RWPE1 (cell line): ENCODE data around the gene VGLL2.

ENCODE experiments used
- CTCF ChIA-PET: fragments of 350-600 bp; sonication (Branson Sonifier 250); formaldehyde crosslinking; extraction: SDS; loops from one replicate; lab custom pipeline; 2021; lab: Yijun Ruan, JAX
- POLR2A ChIA-PET: fragments of 400-600 bp; formaldehyde crosslinking; extraction: SDS; loops from one replicate; lab custom pipeline; 2020; ENCODE audit warnings: antibody characterized with exemption; ENCODE audit not compliant: low non-redundant PET; lab: Yijun Ruan, JAX
- DNase-seq: peaks from one replicate; pipeline ENCODE4 v3.0.0; 2012; ENCODE audit warnings: low spot score
- H3K27ac ChIP-seq: fragments of 450-650 bp; 2 replicates; pipeline ENCODE4 v1.5.1; 2017
- TF ChIP-seq, protein P1 (sequence below): fragments of 450-650 bp; conservative IDR thresholded peaks from 2 replicates; pipeline ENCODE4 v1.5.1; 2017; ENCODE audit warnings: low read depth, mild to moderate bottlenecking

The VGLL2 gene

DNA sequence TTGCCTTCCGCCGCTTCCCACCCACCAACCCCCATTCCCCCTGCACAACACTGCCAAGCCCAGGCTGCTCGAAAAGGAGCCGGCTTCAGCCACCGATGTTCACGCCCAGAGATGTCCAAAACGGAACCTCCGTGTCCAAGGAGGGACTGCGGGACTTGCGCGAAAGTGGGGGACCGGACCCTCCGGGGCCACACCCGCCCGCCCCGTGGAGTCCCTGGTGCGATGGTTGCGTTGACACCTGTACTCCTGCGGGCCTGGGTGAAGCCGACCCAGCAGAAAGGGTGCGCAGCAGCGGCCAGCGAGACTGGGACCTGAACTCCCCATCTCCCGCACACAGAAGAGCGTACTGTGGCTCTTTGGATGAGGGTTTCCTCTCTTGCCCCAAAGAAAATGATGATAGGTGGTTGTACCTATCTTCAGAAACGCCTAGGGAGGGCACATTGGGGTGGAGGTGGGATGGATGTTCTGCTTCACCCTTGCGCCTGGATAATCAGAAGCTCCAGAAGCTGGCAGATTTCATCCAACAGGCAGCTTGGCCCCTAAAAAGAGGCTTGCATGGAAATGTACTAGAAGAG, 1.9 kb upstream of the VGLL2 start:
- DNase-seq = no peak
- TF ChIP-seq, protein P1, sequence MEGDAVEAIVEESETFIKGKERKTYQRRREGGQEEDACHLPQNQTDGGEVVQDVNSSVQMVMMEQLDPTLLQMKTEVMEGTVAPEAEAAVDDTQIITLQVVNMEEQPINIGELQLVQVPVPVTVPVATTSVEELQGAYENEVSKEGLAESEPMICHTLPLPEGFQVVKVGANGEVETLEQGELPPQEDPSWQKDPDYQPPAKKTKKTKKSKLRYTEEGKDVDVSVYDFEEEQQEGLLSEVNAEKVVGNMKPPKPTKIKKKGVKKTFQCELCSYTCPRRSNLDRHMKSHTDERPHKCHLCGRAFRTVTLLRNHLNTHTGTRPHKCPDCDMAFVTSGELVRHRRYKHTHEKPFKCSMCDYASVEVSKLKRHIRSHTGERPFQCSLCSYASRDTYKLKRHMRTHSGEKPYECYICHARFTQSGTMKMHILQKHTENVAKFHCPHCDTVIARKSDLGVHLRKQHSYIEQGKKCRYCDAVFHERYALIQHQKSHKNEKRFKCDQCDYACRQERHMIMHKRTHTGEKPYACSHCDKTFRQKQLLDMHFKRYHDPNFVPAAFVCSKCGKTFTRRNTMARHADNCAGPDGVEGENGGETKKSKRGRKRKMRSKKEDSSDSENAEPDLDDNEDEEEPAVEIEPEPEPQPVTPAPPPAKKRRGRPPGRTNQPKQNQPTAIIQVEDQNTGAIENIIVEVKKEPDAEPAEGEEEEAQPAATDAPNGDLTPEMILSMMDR = no peak
- ChIA-PET POLR2A (no interaction called here), CTCF (no interaction called here)
- H3K27ac ChIP-seq = no peak overlapping the region

DNA sequence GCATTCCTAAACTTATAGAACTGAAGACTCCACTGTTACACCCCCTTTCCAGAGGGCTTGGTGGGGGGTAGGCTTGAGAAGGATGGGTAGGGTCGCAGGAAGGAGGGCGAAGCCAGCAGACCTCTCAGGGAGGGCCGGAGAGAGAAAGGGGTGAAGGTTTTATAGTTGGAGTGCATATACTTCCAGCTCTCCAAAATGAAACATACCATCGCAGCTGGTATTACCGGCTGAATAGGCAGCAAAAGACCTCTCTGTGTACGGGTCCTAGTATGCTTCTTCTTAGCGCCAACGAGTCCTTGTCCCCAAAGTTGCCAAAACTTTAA, 1.0 kb upstream of the VGLL2 start:
- TF ChIP-seq, protein P1 = no peak
- CTCF ChIA-PET = no interaction called here
- no peak overlapping the region for H3K27ac ChIP-seq
- no peak for DNase-seq
- POLR2A ChIA-PET = no interaction called here

DNA sequence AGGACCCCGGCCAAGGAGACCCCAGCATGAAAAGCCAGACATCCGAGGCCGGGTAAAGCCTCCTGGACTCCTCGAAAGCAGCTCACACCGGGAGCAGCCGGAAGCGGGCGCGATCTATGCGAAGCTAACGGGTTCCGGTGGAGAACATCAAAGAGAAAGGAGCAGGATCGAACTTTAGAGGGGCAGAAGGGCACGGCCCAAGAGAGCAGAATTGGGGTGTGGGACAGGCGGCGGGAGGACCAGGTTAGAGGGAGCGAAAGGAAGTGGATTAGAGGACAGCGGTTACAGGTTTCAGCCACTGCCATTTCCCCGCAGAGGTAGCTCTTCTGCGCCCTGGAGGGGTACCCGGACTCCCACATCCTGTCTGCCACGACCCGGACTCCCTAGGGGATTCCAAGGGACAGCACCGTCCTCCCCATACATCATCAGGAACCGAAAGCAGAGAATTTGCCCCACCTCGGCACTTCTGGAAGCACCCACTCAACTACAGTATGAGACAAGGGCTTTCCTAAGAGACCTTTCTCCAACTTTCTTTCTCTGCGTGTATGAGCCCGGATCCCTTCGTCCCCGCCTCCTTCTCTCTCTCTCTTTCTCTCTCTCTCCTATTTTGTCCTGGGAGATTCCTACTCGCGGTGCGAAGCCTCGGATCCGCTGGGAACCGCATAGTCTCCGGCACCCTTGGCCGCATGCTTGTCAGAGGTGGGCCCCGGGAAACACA, 507 bp upstream of the VGLL2 start:
- no peak for DNase-seq
- no peak overlapping the region for H3K27ac ChIP-seq
- TF ChIP-seq, protein P1 = no peak
- CTCF ChIA-PET = interaction anchor here (0.7 kb wide), 2 partner anchors 12 to 464 kb away, joined by 3 to 4 read pairs; no protein-coding TSS in a partner anchor
- POLR2A ChIA-PET = no interaction called here

DNA sequence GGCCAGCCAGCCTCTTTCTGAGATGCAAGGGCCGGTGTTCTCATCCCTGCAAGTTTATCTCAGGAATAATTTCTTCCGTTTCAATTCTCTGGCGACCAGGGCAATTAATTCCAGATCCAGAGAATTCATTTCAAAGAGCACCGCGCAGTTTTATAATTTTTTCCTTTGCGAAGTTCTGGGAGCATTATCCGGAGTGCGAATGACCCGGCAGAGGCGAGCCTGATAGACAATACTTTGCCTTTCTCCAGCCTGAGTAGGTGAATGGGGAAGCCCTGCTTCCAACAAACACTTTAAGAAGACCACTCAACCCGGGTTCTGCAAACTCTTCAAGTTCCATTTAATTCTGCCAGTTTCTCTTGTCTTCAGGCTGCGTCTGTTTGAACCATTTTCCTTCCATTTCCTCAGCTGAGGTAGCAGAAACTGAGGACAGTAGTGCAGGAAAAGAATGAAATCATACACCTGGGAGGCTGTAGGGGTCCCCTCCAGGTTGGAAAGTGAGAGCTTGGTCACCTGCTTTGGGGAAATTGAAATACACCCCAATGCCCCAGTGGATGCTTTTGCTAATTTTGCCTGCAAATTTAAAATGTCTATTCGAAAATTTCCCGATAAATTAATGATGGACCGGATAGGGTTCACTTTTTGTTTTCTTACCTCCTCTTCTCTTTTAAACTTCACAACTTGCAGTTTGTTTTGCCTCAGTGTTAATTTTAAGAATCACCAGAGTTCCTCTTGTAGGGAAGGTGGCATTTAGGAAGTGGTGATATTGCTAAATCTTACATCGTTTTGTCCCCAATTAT, 1.1 kb downstream of the VGLL2 start:
- POLR2A ChIA-PET = no interaction called here

DNA sequence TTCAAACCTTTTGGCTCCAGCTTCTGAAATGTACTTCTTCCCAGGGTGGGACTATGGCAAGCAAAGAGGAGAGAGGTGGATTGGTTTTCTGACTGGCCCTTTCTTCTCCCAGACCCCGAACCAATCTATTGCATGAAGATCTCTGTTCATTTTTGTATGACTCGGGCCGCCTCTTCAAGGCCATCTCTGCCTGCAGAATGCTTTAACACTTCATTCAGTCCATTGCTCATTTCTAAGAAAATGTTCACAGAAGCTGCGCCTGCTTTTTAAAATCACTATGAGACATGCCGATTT, 1.6 kb downstream of the VGLL2 start:
- TF ChIP-seq, protein P1 = no peak
- no peak overlapping the region for H3K27ac ChIP-seq
- DNase-seq = no peak
- ChIA-PET CTCF (interaction anchor here (0.5 kb wide), 1 partner anchor 923 kb away, joined by 3 read pairs; no protein-coding TSS in a partner anchor), POLR2A (no interaction called here)

More for the DNA sequence above, 1.1 kb downstream of the VGLL2 start:
- H3K27ac ChIP-seq = no peak overlapping the region
- no peak for DNase-seq
- TF ChIP-seq, protein P1 = no peak
- CTCF ChIA-PET = interaction anchor here (0.5 kb wide), 1 partner anchor 924 kb away, joined by 3 read pairs; no protein-coding TSS in a partner anchor

DNA sequence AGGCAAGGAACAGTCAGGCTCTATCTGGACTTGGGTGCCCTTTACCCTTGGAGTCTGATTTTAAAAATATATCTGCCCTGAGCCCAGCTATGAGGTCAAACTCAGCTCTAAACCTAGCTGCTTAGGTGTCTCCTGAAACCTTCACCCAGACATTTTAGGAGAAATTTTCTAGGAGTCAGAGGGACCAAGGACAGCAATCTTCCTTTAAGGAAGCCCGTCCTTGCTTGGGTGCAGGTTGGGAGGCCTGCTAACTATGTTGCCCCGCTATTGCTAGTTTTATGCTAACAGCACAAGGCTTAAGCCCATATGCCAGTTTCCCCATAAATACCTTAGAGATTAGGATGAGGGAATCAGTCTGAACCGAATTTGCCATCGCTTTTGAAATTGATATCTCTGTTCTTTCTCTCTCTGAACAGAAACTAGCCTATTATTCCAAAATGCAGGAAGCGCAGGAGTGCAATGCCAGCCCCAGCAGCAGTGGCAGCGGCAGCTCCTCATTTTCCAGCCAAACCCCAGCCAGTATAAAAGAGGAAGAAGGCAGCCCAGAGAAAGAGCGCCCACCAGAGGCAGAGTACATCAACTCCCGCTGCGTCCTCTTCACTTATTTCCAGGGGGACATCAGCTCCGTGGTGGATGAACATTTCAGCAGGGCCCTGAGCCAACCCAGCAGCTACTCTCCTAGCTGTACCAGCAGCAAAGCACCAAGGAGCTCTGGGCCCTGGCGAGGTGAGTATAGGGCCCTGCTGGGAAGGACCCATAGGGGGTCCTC, 2.6 kb downstream of the VGLL2 start:
- no peak overlapping the region for H3K27ac ChIP-seq
- TF ChIP-seq, protein P1 = no peak
- ChIA-PET POLR2A (no interaction called here), CTCF (interaction anchor here (0.6 kb wide), 1 partner anchor 340 kb away, joined by 4 read pairs; no protein-coding TSS in a partner anchor)
- no peak for DNase-seq
